ENCODE results near the gene EPOP. TPM values are rescaled to one million over a fixed set of nuclear protein-coding genes. Genes with fewer than 3 reads are reported as not detected.

EPOP gene
- total and polyA plus RNA-seq, 2 donors (not counting 1 experiment from before 2014, with no cell fraction given) = 0.14 to 0.33 TPM

- peaks cover 2% of the 10 kb centered on the region for H3K79me2 ChIP-seq (ENCODE audit: control insufficient read depth, insufficient read depth, low read length)
- peak overlapping the region; percentile 30 to 81 (median 54) for H3K4me3 ChIP-seq (replicated peaks in 1 of 4; ENCODE audit: control extremely low read depth in 1 of 4, insufficient read depth in 1 of 4, low read depth in 3 of 4, low read length in 4 of 4)
- peak overlapping the region; percentile 38 for H3K9ac ChIP-seq (ENCODE audit: insufficient read depth, low read length)
- peak overlapping the region; percentile 89 for H3K4me2 ChIP-seq (ENCODE audit: extremely low read depth, insufficient read depth, low read length)
- DNase-seq (ENCODE audit: low read depth in 2 of 2) = no peak
- H2AFZ ChIP-seq (ENCODE audit: low read length) = no peak overlapping the region
- H3K27ac ChIP-seq (ENCODE audit: insufficient read depth, low read length) = no peak overlapping the region
- peaks cover 2% of the 10 kb centered on the region for H3K36me3 ChIP-seq (ENCODE audit: control insufficient read depth, insufficient read depth, low read length)
- H3K27me3 ChIP-seq (ENCODE audit: control insufficient read depth, insufficient read depth, low read length) = no peaks in the 10 kb centered on the region
- H3K4me1 ChIP-seq (ENCODE audit: control insufficient read depth, extremely low read depth, insufficient read depth, low read length) = peaks cover 9% of the 10 kb centered on the region
- TF ChIP-seq CTCF (conservative IDR thresholded peaks at IDR 0.05 in 1 of 2, IDR thresholded peaks at IDR 0.05 in 1 of 2; ENCODE audit: low read depth in 1 of 2, low read length in 2 of 2) (no peak), EZH2 (IDR thresholded peaks at IDR 0.05; ENCODE audit: low read length, missing control alignments) (no peak)
- H4K20me1 ChIP-seq (ENCODE audit: control insufficient read depth, extremely low read depth, insufficient read depth, low read length) = no peaks in the 10 kb centered on the region
- no peaks in the 10 kb centered on the region for H3K9me3 ChIP-seq (ENCODE audit: control insufficient read depth, insufficient read depth, low read depth, low read length)
These were observed 31.2 kb upstream of the EPOP start for GRCh38 chr17:38705803-38706504.

- no peaks in the 10 kb centered on the region for H3K27me3 ChIP-seq (ENCODE audit: control insufficient read depth, insufficient read depth, low read length)
- no peak overlapping the region for H3K4me2 ChIP-seq (ENCODE audit: extremely low read depth, insufficient read depth, low read length)
- peaks cover 2% of the 10 kb centered on the region for H3K79me2 ChIP-seq (ENCODE audit: control insufficient read depth, insufficient read depth, low read length)
- peak overlapping the region in 3 of 4 experiments; percentile 34 to 81 (median 73) for H3K4me3 ChIP-seq (replicated peaks in 1 of 4; ENCODE audit: control extremely low read depth in 1 of 4, insufficient read depth in 1 of 4, low read depth in 3 of 4, low read length in 4 of 4)
- no peak overlapping the region for H3K9ac ChIP-seq (ENCODE audit: insufficient read depth, low read length)
- peaks cover 2% of the 10 kb centered on the region for H3K36me3 ChIP-seq (ENCODE audit: control insufficient read depth, insufficient read depth, low read length)
- no peak overlapping the region for H3K27ac ChIP-seq (ENCODE audit: insufficient read depth, low read length)
- no peaks in the 10 kb centered on the region for H4K20me1 ChIP-seq (ENCODE audit: control insufficient read depth, extremely low read depth, insufficient read depth, low read length)
- H3K4me1 ChIP-seq (ENCODE audit: control insufficient read depth, extremely low read depth, insufficient read depth, low read length) = peaks cover 9% of the 10 kb centered on the region
- TF ChIP-seq CTCF (conservative IDR thresholded peaks at IDR 0.05 in 1 of 2, IDR thresholded peaks at IDR 0.05 in 1 of 2; ENCODE audit: low read depth in 1 of 2, low read length in 2 of 2) = no peak
- TF ChIP-seq EZH2 (IDR thresholded peaks at IDR 0.05; ENCODE audit: low read length, missing control alignments) = no peak
- DNase-seq (ENCODE audit: low read depth in 2 of 2) = no peak
- H2AFZ ChIP-seq (ENCODE audit: low read length) = no peak overlapping the region
- no peaks in the 10 kb centered on the region for H3K9me3 ChIP-seq (ENCODE audit: control insufficient read depth, insufficient read depth, low read depth, low read length)
These were observed 30.7 kb upstream of the EPOP start for GRCh38 chr17:38705523-38705802.

GRCh38 chr17:38704606-38705522 is 30.1 kb upstream of the EPOP start, which contains the start of gene MLLT6:
TSS of gene MLLT6 (plus strand) at chr17:38705273. CDS start at chr17:38705633, 360 bp downstream.
- peak; percentile 69 to 78 for DNase-seq (ENCODE audit: low read depth in 2 of 2)
- H3K27ac ChIP-seq (ENCODE audit: insufficient read depth, low read length) = peak within 1 kb of the TSS; percentile 70
- peak within 1 kb of the TSS; percentile 89 for H3K4me2 ChIP-seq (ENCODE audit: extremely low read depth, insufficient read depth, low read length)
- H3K79me2 ChIP-seq (ENCODE audit: control insufficient read depth, insufficient read depth, low read length) = peaks cover 2% of the 10 kb centered on the region
- H3K4me3 ChIP-seq (replicated peaks in 1 of 4; ENCODE audit: control extremely low read depth in 1 of 4, insufficient read depth in 1 of 4, low read depth in 3 of 4, low read length in 4 of 4) = peak within 1 kb of the TSS; percentile 68 to 81 (median 73)
- H3K36me3 ChIP-seq (ENCODE audit: control insufficient read depth, insufficient read depth, low read length) = peaks cover 2% of the 10 kb centered on the region
- H2AFZ ChIP-seq (ENCODE audit: low read length) = peak within 1 kb of the TSS; percentile 77
- H4K20me1 ChIP-seq (ENCODE audit: control insufficient read depth, extremely low read depth, insufficient read depth, low read length) = no peaks in the 10 kb centered on the region
- peak within 1 kb of the TSS; percentile 66 for H3K9ac ChIP-seq (ENCODE audit: insufficient read depth, low read length)
- no peaks in the 10 kb centered on the region for H3K9me3 ChIP-seq (ENCODE audit: control insufficient read depth, insufficient read depth, low read depth, low read length)
- H3K4me1 ChIP-seq (ENCODE audit: control insufficient read depth, extremely low read depth, insufficient read depth, low read length) = peaks cover 9% of the 10 kb centered on the region
- TF ChIP-seq EZH2 (IDR thresholded peaks at IDR 0.05; ENCODE audit: low read length, missing control alignments) (no peak), CTCF (conservative IDR thresholded peaks at IDR 0.05 in 1 of 2, IDR thresholded peaks at IDR 0.05 in 1 of 2; ENCODE audit: low read depth in 1 of 2, low read length in 2 of 2) (no peak)
- no peaks in the 10 kb centered on the region for H3K27me3 ChIP-seq (ENCODE audit: control insufficient read depth, insufficient read depth, low read length)

Measured in fibroblast of lung (primary cell).